Skeletal muscle tissue (tissue), 4 donors: ENCODE results near the gene CTSZ. TPM values are rescaled to one million over a fixed set of nuclear protein-coding genes. Genes with fewer than 3 reads are reported as not detected.

Source experiments
- H3K27ac ChIP-seq: one replicate; pipeline ENCODE4 v1.7.0; 2013; ENCODE audit warnings: mild to moderate bottlenecking, low read depth, low read length, inconsistent platforms
- H3K27me3 ChIP-seq, 3 donors: one replicate each; pipeline ENCODE4 v1.7.0; 2013; ENCODE audit warnings: low read length in 3 of 3; ENCODE audit not compliant: control insufficient read depth in 3 of 3, insufficient read depth in 3 of 3
- H3K36me3 ChIP-seq, 3 donors: one replicate each; pipeline ENCODE4 v1.7.0; 2013; ENCODE audit warnings: low read length in 3 of 3; ENCODE audit not compliant: control insufficient read depth in 3 of 3, insufficient read depth in 3 of 3
- H3K4me1 ChIP-seq, 3 donors: one replicate each; pipeline ENCODE4 v1.7.0; 2013; ENCODE audit warnings: low read length in 3 of 3, mild to moderate bottlenecking in 3 of 3; ENCODE audit not compliant: control insufficient read depth in 3 of 3, insufficient read depth in 3 of 3
- H3K4me3 ChIP-seq, 3 donors: one replicate each; pipeline ENCODE4 v1.7.0; 2013; ENCODE audit warnings: low read length in 3 of 3
- H3K9ac ChIP-seq, 3 donors: one replicate each; pipeline ENCODE4 v1.7.0; 2013; ENCODE audit warnings: low read length in 3 of 3, mild to moderate bottlenecking in 3 of 3, moderate library complexity in 2 of 3, low read depth in 1 of 3
- H3K9me3 ChIP-seq, 3 donors: one replicate each; pipeline ENCODE4 v1.7.0; 2013; ENCODE audit warnings: low read length in 3 of 3; ENCODE audit not compliant: control insufficient read depth in 3 of 3
- total RNA-seq: library from RNA; depleted of rRNA; stranded (reverse); fragments of >200 nt; gene quantifications from one replicate; pipeline ENCODE4 v1.2.3, GENCODE V29; 2014
- donor health status: Osteomylitis.

Gene CTSZ
- total RNA-seq, 1 donor from 2014 or later: 59.5 TPM

GRCh38 chr20:59001449-59002171, 5.4 kb downstream of the CTSZ start:
- peaks cover 33 to 47% (median 35%) of the 10 kb centered on the region in 3 donors for H3K36me3 ChIP-seq
- H3K9me3 ChIP-seq: no peaks in the 10 kb centered on the region
- peaks cover 27 to 37% (median 34%) of the 10 kb centered on the region in 3 donors for H3K4me1 ChIP-seq
- no peak overlapping the region for H3K4me3 ChIP-seq
- no peaks in the 10 kb centered on the region for H3K27me3 ChIP-seq
- no peak overlapping the region for H3K9ac ChIP-seq
- no peak overlapping the region for H3K27ac ChIP-seq

GRCh38 chr20:59001068-59001448, 6.0 kb downstream of the CTSZ start:
- Histone ChIP-seq H3K9ac (no peak overlapping the region), H3K36me3 (peaks cover 38 to 52% (median 40%) of the 10 kb centered on the region in 3 donors), H3K27me3 (no peaks in the 10 kb centered on the region), H3K4me3 (no peak overlapping the region), H3K4me1 (peaks cover 23 to 32% (median 29%) of the 10 kb centered on the region in 3 donors), H3K27ac (no peak overlapping the region), H3K9me3 (no peaks in the 10 kb centered on the region)

- H3K36me3 ChIP-seq: peaks cover 45 to 60% (median 47%) of the 10 kb centered on the region in 3 donors
- no peak overlapping the region for H3K4me3 ChIP-seq
- H3K27ac ChIP-seq: no peak overlapping the region
- no peak overlapping the region for H3K9ac ChIP-seq
- peaks cover 15 to 24% (median 21%) of the 10 kb centered on the region in 3 donors for H3K4me1 ChIP-seq
- H3K9me3 ChIP-seq: no peaks in the 10 kb centered on the region
- H3K27me3 ChIP-seq: no peaks in the 10 kb centered on the region
Observed at GRCh38 chr20:59000326-59000725, 6.7 kb downstream of the CTSZ start.

GRCh38 chr20:58998656-58999055, 8.4 kb downstream of the CTSZ start:
- no peak overlapping the region for H3K27ac ChIP-seq
- no peaks in the 10 kb centered on the region for H3K27me3 ChIP-seq
- H3K9me3 ChIP-seq: no peaks in the 10 kb centered on the region
- peaks cover 53 to 72% (median 58%) of the 10 kb centered on the region in 3 donors for H3K36me3 ChIP-seq
- H3K9ac ChIP-seq: no peak overlapping the region
- H3K4me1 ChIP-seq: peaks cover 6 to 10% (median 8%) of the 10 kb centered on the region in 3 donors
- H3K4me3 ChIP-seq: no peak overlapping the region

GRCh38 chr20:58997141-58997770, 9.8 kb downstream of the CTSZ start:
- H3K4me1 ChIP-seq: peaks cover 4 to 7% (median 5%) of the 10 kb centered on the region in 3 donors
- H3K4me3 ChIP-seq: no peak overlapping the region
- no peak overlapping the region for H3K27ac ChIP-seq
- no peaks in the 10 kb centered on the region for H3K9me3 ChIP-seq
- H3K27me3 ChIP-seq: no peaks in the 10 kb centered on the region
- H3K36me3 ChIP-seq: peaks cover 59 to 81% (median 72%) of the 10 kb centered on the region in 3 donors
- H3K9ac ChIP-seq: no peak overlapping the region

GRCh38 chr20:58996226-58996611, 10.8 kb downstream of the CTSZ start:
- Histone ChIP-seq H3K27me3 (no peaks in the 10 kb centered on the region), H3K9ac (no peak overlapping the region), H3K27ac (no peak overlapping the region), H3K9me3 (no peaks in the 10 kb centered on the region), H3K4me1 (peaks cover 5 to 9% (median 8%) of the 10 kb centered on the region in 3 donors), H3K36me3 (peaks cover 58 to 82% (median 74%) of the 10 kb centered on the region in 3 donors), H3K4me3 (no peak overlapping the region)

GRCh38 chr20:58995461-58996225, 11.4 kb downstream of the CTSZ start:
- Histone ChIP-seq H3K27me3 (no peaks in the 10 kb centered on the region), H3K4me3 (no peak overlapping the region), H3K9me3 (no peaks in the 10 kb centered on the region), H3K4me1 (peaks cover 5 to 9% (median 8%) of the 10 kb centered on the region in 3 donors), H3K9ac (no peak overlapping the region), H3K27ac (no peak overlapping the region), H3K36me3 (peaks cover 62 to 83% (median 74%) of the 10 kb centered on the region in 3 donors)

GRCh38 chr20:58994390-58995159, 12.5 kb downstream of the CTSZ start:
- H3K4me1 ChIP-seq: peaks cover 5 to 9% (median 8%) of the 10 kb centered on the region in 3 donors
- no peaks in the 10 kb centered on the region for H3K27me3 ChIP-seq
- H3K36me3 ChIP-seq: peaks cover 70 to 82% (median 78%) of the 10 kb centered on the region in 3 donors
- no peak overlapping the region for H3K4me3 ChIP-seq
- H3K9ac ChIP-seq: no peak overlapping the region
- no peak overlapping the region for H3K27ac ChIP-seq
- H3K9me3 ChIP-seq: no peaks in the 10 kb centered on the region

- peaks cover 77 to 87% (median 82%) of the 10 kb centered on the region in 3 donors for H3K36me3 ChIP-seq
- H3K27me3 ChIP-seq: no peaks in the 10 kb centered on the region
- no peak overlapping the region for H3K9ac ChIP-seq
- peaks cover 5 to 9% (median 8%) of the 10 kb centered on the region in 3 donors for H3K4me1 ChIP-seq
- no peak overlapping the region for H3K4me3 ChIP-seq
- no peaks in the 10 kb centered on the region for H3K9me3 ChIP-seq
- H3K27ac ChIP-seq: no peak overlapping the region
Observed at GRCh38 chr20:58993332-58994248, 13.5 kb downstream of the CTSZ start.
